Left colon (tissue), 2 donors: ENCODE results near the gene PNPLA8. TPM values are rescaled to one million over a fixed set of nuclear protein-coding genes. Genes with fewer than 3 reads are reported as not detected.

Experiments used
- ATAC-seq: fragments of 200-7000 bp; cut with Tn5 transposase; one replicate; pipeline ENCODE4 v1.9.1; 2020; ENCODE audit warnings: mild to moderate bottlenecking, moderate library complexity
- DNase-seq, 2 donors: peaks; one replicate each; pipeline ENCODE4 v3.0.0-alpha.2; 2020
- intact Hi-C, 2 donors: fragments of 100-400 bp; cut with DNase I in 1 of 2; cut with micrococcal nuclease in 1 of 2; formaldehyde crosslinking; loops; one replicate each; pipeline versions ENCODE4 v1.11.2 to v1.14.0; 2022; cut with DNase I, micrococcal nuclease
- total RNA-seq, 2 donors: library from RNA; stranded (reverse); fragmentation: NEBNext Ultra II Directional; extraction: Animal tissue kit (Norgen Biotek cat#: 25700); gene quantifications; one replicate each; pipeline ENCODE4 v1.2.1, GENCODE V29; 2021
- donor health status: DM: no; HTN: no; CAD: no.
- donor health status: DM: yes; HTN: yes; CAD: no.

PNPLA8 gene
- total RNA-seq, 2 donors from 2014 or later, result 20.0 to 23.2 TPM

DNA sequence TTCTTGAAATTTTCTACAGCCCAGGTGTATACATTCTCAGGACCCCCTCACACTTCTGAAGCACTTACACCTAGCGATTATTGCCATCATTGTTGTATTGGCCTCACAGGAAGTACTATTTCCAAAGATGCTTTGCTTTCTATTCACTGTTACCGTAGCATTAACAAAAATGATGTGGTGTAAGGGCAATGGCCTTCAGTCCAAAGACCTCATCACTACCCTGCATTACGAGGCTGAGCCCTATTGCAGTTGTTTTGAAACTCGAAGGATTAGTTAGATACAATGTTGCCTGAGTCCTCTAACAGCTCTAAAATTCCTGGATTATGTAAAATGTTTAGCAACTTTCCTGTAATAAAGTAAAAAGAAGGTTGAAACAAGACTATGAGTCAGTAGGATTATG lies 72.6 kb downstream of the PNPLA8 start:
- intact Hi-C loops, result no loop called here
- no peak for ATAC-seq

GRCh38 chr7:108452707-108453106 lies 73.2 kb downstream of the PNPLA8 start:
- intact Hi-C loops, result no loop called here

More for the DNA sequence above, 72.6 kb downstream of the PNPLA8 start:
- DNase-seq, result no peak

DNA sequence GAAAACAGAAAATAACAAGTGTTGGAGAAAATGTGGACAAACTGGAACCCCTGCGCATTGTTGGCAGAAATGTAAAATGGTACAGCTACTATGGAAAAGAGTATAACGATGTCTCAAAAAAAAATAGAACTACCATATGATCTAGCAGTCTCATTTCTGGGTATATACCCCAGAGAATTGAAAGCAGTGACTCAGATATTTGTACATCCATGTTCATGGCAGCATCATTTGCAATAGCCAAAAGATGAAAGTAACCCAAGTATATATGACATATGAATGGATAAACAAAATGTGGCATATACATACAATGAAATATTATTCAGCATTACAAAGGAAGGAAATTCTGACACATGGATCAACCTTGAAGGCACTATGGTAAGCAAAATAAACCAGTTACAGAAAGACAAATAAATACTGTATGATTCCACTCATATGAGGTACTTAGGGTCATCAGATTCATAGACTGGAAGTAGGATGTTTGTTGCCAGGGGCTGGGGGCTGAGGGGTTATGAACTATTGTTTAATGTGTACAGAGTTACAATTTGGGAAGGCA lies 74.6 kb downstream of the PNPLA8 start:
- no peak for ATAC-seq
- DNase-seq, result no peak
- intact Hi-C loops, result no loop called here

More at GRCh38 chr7:108452707-108453106, 73.2 kb downstream of the PNPLA8 start:
- ATAC-seq, result no peak
- DNase-seq, result no peak

DNA sequence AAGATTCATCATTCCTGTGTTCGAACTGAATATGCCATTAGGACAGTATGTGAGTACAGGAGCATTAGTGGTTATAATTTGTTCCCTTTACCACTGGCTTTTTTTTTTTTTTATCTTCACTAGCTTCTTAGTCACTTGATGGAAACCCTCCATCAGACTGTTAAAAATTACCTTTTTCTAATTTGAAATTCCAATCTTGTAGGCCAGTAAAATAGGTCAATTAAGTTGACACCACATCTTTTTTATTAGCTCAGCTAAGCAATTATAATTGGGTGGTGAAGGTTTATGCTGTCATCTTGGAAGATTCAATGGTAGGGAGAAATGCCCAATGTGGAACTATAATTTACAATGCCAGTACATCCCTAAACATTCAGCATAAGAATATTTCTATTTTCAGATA lies 75.8 kb downstream of the PNPLA8 start:
- DNase-seq (no peak), ATAC-seq (no peak)
- intact Hi-C loops, result no loop called here

- DNase-seq (no peak), ATAC-seq (no peak)
- intact Hi-C loops, result no loop called here
Observed at GRCh38 chr7:108449521-108449920, 76.4 kb downstream of the PNPLA8 start.

DNA sequence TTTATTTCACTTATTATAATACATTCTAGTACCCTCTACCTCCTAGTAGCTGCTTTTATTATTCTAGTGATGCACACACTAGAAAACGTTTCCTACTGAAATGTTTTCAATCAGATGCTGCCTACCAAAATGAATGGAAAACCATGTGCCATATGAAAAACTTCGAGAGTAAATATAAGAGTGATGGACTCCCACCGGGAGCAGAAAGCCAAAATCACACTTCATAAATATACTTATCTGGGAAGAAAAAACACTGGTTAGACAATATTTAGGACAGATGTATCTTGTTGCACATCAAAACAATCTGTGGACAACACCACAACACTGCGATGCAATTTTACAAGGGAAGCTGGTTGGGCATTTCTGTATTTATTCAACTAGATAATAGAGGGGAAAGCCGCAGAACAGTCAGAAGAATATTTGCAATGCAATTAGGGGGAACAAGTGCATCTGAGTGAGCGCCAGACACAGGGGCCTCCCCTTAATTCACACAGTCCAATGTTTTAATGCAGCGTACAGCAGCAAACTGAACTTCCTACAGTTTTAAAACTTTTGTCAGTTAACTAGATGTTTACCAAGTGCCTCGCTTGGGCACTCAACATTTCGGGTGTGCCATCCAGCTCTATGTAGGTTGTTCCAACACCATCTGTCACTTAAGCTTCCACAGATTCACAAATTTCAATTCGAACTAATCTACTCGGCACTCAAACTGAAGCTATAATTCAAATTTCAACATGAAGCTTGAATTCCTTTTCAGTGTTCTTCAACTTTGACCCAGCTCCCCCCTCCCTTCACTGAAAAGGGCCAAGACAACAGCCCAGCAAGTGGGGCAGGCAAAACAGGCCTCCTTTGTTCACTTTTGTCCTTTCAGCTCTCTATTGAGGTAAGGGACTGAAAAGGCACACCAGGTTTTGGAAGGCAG lies 77.1 kb downstream of the PNPLA8 start:
- ATAC-seq (no peak), DNase-seq (no peak)
- intact Hi-C loops, result no loop called here

- no peak for DNase-seq
- intact Hi-C loops, result no loop called here
- no peak for ATAC-seq
Observed at GRCh38 chr7:108442039-108442568, 83.8 kb downstream of the PNPLA8 start.

GRCh38 chr7:108441392-108441955 lies 84.5 kb downstream of the PNPLA8 start:
- no peak for ATAC-seq

DNA sequence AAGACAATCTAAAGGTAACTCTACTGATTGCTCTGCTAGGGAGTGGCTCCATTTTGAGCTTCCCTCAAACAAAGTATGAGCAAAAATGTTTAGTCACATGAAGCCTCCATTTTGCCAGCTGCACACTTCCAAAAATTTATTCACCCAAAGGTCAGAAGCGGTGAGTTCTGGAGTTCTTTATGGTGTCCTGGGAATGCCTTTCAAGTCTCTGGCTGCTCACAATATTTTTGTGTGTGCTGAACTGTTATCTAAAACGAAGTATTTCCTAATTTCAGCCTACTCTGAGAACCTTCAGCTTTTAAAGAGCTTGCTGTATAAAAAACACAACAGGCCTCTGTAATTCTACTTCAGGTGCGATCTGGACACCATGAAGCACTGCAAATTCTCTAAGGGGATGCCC lies 85.3 kb downstream of the PNPLA8 start:
- DNase-seq, result no peak
- intact Hi-C loops, result no loop called here
- no peak for ATAC-seq

More at GRCh38 chr7:108441392-108441955, 84.5 kb downstream of the PNPLA8 start:
- DNase-seq, result no peak
- intact Hi-C loops, result no loop called here

GRCh38 chr7:108436906-108437305 lies 89.0 kb downstream of the PNPLA8 start:
- intact Hi-C loops, result no loop called here
- DNase-seq (no peak), ATAC-seq (no peak)

DNA sequence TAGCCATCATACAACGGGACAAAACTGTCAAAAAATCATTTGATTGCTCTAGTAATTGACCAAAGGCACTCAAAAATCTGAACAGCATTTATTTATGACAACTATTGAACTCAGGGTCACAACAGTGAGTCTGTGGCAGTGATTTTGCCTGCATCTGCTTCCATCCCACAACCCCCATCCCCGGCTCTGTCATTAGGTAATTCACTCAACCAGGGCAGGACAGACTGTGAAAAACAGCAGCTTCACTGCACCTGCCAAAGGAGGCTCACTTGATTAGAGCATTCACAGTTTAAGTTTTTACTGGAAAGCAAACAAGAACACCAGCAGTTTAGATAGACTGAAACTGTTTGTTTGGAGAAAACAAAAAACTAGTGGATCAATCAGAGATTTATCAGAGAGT lies 91.9 kb downstream of the PNPLA8 start:
- ATAC-seq (no peak), DNase-seq (no peak)
- intact Hi-C loops, result no loop called here

- ATAC-seq (no peak), DNase-seq (no peak)
- intact Hi-C loops, result no loop called here
Observed at GRCh38 chr7:108431099-108431498, 94.8 kb downstream of the PNPLA8 start.

DNA sequence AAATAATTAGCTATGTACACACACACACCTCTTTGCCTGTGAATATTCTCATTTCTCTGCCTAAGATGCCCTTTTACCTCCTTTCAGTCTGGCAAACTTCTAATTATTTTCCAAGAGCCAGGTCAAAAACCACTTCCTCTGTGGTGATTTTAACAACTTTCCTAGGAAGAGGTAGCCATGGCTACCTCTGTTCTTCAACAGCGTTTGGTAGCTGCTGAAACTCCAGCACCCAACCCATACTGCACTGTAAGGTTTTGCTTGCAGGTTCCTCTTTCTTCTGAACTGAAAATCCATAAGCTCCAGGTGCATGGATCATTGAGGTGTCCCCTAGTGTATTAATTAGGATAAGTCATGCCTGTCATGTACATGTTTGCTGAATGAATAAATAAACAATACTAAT lies 95.3 kb downstream of the PNPLA8 start:
- intact Hi-C loops, result no loop called here
- no peak for DNase-seq
- no peak for ATAC-seq

DNA sequence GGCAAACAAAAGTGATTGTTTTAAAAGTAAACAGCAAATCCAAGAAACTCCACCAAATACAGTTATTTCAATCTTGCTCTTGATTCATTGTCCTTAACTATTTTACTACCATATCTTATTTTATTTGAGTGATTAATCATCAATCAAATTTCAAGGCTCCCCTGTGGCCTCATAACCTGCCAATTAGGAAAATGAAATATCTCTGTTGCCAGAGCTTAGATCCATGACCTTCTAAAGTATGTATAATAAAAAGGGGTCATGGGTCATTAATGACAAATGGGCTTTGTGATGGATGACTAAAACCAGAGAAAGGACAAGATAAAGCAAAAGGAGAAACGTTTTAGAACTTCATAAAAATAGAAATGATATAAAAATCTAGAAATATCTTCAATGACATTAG lies 98.2 kb downstream of the PNPLA8 start:
- intact Hi-C loops, result no loop called here

DNA sequence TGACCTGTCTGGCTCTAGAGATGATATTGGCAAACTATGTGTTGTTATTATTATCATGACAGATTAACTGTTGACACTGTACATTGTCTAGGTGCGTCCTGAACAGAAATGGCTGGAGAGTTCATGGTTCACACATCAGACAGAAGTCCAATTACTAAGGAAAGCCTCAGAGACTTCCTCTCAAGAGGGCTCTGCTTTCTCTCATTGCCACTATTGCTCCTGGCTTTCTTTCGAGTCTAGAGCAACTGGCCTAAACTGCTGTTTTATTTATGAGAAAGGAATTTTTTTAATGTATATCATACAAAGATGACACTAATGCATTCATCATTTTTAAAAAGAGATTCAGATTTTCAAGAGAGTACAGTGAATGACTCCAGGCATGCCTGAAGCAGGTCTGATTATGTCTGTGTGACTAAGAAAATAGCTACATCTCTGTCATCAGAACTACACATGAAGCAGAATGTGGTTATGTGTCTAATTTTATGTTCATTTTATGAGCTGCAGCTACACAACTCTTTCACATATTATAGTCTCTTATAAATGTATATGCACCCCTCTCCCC lies 100.1 kb downstream of the PNPLA8 start:
- ATAC-seq, result no peak
- intact Hi-C loops, result no loop called here

More for the DNA sequence above, 98.2 kb downstream of the PNPLA8 start:
- ATAC-seq, result no peak
- no peak for DNase-seq

DNA sequence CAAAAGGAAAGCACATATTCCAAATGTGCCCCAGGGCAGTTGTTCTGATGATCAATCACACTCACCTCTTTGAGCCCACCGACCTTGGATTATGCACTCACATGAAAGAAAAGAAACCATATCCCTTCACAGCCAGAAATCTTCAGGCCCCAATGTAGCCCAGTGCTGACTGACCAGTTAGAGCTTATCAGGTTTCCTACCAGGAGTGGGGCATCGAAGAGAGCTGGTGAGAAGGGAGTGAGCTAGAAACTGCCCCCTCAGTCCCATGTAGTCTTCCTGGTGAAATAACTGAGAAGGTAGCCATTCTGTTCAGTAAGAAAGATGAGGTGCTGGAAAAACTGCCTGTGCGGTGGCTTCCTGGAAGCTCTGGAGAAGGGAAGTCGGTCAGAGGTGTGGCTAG lies 101.9 kb downstream of the PNPLA8 start:
- intact Hi-C loops, result no loop called here
- ATAC-seq (no peak), DNase-seq (no peak)

More for the DNA sequence above, 100.1 kb downstream of the PNPLA8 start:
- DNase-seq, result no peak

DNA sequence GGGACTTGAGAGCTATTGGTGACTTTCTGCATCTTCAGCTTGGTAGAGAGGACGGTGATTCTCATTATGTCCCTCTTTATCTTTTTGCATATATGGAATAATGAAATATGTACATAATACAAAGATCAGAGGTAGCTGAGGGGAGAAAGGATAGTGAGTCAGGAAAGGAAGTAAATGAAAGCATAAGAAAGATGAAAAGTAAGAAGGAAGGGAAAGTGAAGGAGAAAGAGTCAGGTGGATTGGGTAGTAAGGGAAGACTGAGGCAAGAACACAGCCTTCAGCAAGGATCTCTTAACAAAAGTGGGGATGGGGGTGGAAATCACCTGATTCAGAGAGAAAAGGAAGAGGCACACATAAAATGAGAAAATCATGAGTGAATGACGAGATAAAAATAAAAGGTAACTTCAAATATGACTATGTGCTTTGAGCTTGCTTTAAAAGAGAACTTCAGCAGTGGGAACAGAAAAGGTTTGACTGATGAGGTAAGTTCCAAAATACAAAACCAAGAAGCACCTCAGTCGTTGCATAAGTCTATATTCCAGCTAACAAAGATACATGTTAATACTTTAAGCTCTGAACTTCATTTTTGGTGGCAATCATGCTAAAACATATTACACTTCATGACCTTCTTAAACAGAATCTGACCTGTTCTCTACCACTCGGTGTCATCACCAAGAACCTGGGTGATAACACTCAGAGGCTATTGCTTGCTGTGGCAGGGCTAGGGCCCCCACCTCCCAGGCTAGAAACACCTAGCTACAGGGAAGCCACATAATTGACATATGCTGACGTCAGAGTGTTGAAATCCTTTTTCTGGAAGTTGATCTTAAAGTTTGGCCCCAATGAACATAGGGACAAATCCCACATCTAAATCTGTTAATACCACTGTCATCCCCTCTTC lies 102.6 kb downstream of the PNPLA8 start:
- ATAC-seq (no peak), DNase-seq (no peak)
- intact Hi-C loops, result no loop called here

DNA sequence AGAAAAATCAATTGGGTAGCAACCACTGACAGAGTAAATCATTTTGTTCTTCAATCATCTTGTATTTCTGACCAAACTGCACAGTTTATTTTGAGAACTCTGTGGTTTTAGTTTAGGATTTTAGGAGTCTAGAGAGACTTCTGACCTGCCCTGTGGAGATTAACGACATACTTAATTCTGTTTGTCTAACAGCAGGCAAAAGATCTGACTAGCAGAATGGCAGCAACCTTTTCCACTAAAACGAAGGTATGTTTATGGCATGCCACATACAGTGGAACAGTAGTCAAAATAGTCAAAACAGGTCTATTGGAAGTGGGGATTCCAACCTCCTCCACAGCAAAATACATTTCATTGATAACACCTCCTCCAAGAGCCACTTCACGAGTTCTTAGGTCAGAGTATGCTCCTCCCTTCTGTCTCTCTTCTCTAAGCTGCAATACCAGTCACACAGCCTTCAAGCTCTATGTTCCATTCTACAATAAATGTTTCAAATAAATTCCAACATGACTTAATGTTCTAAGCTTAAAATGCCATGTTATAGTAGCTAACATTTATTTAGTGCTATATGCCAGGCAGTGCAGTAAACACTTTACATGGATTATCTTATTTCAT lies 104.1 kb downstream of the PNPLA8 start:
- intact Hi-C loops, result no loop called here
- DNase-seq (no peak), ATAC-seq (no peak)
